ENCODE results near the gene CUTA.

- TF ChIP-seq, protein P1, sequence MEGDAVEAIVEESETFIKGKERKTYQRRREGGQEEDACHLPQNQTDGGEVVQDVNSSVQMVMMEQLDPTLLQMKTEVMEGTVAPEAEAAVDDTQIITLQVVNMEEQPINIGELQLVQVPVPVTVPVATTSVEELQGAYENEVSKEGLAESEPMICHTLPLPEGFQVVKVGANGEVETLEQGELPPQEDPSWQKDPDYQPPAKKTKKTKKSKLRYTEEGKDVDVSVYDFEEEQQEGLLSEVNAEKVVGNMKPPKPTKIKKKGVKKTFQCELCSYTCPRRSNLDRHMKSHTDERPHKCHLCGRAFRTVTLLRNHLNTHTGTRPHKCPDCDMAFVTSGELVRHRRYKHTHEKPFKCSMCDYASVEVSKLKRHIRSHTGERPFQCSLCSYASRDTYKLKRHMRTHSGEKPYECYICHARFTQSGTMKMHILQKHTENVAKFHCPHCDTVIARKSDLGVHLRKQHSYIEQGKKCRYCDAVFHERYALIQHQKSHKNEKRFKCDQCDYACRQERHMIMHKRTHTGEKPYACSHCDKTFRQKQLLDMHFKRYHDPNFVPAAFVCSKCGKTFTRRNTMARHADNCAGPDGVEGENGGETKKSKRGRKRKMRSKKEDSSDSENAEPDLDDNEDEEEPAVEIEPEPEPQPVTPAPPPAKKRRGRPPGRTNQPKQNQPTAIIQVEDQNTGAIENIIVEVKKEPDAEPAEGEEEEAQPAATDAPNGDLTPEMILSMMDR (IDR thresholded peaks at IDR 0.05; ENCODE audit: low read depth, low read length): no peak
- no peak for TF ChIP-seq EZH2phosphoT487 (IDR thresholded peaks at IDR 0.05; ENCODE audit: low read depth)
These were observed 8.9 kb upstream of the CUTA start for GRCh38 chr6:33426590-33427511.
